A549 (cell line): Measurements from ENCODE around the gene GRIK2. TPM values are rescaled to one million over a fixed set of nuclear protein-coding genes. Genes with fewer than 3 reads are reported as not detected.

Experiments used
- ATAC-seq, 2 experiments: fragments of 200-7000 bp in 1 of 2; fragments of >200 bp in 1 of 2; cut with Nextera tagmentation in 1 of 2; cut with Tn5 transposase in 1 of 2; 3 replicates each; pipeline versions ENCODE4 v1.8.0 to v1.9.1; 2018 to 2020; ENCODE audit warnings: mild to moderate bottlenecking in 1 of 2, moderate library complexity in 1 of 2
- CTCF ChIA-PET: fragments of 300-600 bp; sonication (Branson Sonifier 250); formaldehyde crosslinking; extraction: SDS; loops from one replicate; lab custom pipeline; 2021; ENCODE audit warnings: antibody characterized with exemption, inconsistent platforms; lab: Yijun Ruan, JAX
- POLR2A ChIA-PET: fragments of 350-600 bp; formaldehyde crosslinking; extraction: SDS; loops from one replicate; lab custom pipeline; 2021; ENCODE audit warnings: antibody characterized with exemption, inconsistent platforms; lab: Yijun Ruan, JAX
- DNase-seq, 2 experiments: peaks; one replicate each; pipeline versions ENCODE4 v3.0.0 to v3.0.0-alpha.2; 2011 to 2016; ENCODE audit warnings: low read depth in 1 of 2, low spot score in 1 of 2
- FAIRE-seq: peaks from 2 replicates; lab custom pipeline; 2011; peaks lifted over from hg19 to GRCh38; lab: Jason Lieb, UNC
- H3K27ac ChIP-seq, 2 experiments: fragments of >200 bp; sonication (Bioruptor Twin); formaldehyde crosslinking; 3 replicates each; pipeline ENCODE4 v1.5.1; 2016 to 2017
- H3K4me1 ChIP-seq: fragments of >200 bp; sonication (Bioruptor Twin); formaldehyde crosslinking; 3 replicates; pipeline ENCODE4 v1.6.1; 2016
- H3K4me2 ChIP-seq: fragments of >200 bp; sonication (Bioruptor Twin); formaldehyde crosslinking; 3 replicates; pipeline ENCODE4 v1.6.1; 2016
- H3K4me3 ChIP-seq: fragments of >200 bp; sonication (Bioruptor Twin); formaldehyde crosslinking; 3 replicates; pipeline ENCODE4 v1.5.1; 2016
- H3K9me3 ChIP-seq: fragments of >200 bp; sonication (Bioruptor Twin); formaldehyde crosslinking; 3 replicates; pipeline ENCODE4 v1.6.1; 2016
- BHLHE40 ChIP-seq: IDR thresholded peaks from 2 replicates; pipeline ENCODE4 v1.6.1; 2012; ENCODE audit warnings: low read depth, low read length, inconsistent platforms
- CHD2 ChIP-seq: fragments of 150-350 bp; IDR thresholded peaks from 2 replicates; pipeline ENCODE4 v1.6.1; 2014; ENCODE audit warnings: low read length; ENCODE audit not compliant: partially characterized antibody
- CHD4 ChIP-seq: fragments of 200-600 bp; sonication (generic); IDR thresholded peaks from 2 replicates; pipeline ENCODE4 v1.6.1; 2016; ENCODE audit warnings: antibody characterized with exemption, mild to moderate bottlenecking, borderline replicate concordance
- CTCF ChIP-seq: fragments of >200 bp; sonication (Bioruptor Twin); formaldehyde crosslinking; IDR thresholded peaks from 3 replicates; pipeline ENCODE4 v1.5.1; 2016
- EHF ChIP-seq: fragments of 250-450 bp; sonication (Bioruptor Pico); IDR thresholded peaks from 2 replicates; pipeline ENCODE4 v1.5.0; 2020; ENCODE audit warnings: mild to moderate bottlenecking
- EHMT2 ChIP-seq: fragments of 200-600 bp; sonication (generic); IDR thresholded peaks from 2 replicates; pipeline ENCODE4 v1.6.1; 2016; ENCODE audit warnings: antibody characterized with exemption, low read depth, mild to moderate bottlenecking, moderate library complexity
- ESRRA ChIP-seq: fragments of 150-350 bp; IDR thresholded peaks from 2 replicates; pipeline ENCODE4 v1.6.1; 2014; ENCODE audit warnings: mild to moderate bottlenecking, low read length, borderline replicate concordance
- FOSL2 ChIP-seq, 2 experiments: fragments of 450-650 bp in 1 of 2; fragments of >200 bp in 1 of 2; sonication (Bioruptor Twin) in 1 of 2; formaldehyde crosslinking; IDR thresholded peaks; 2 replicates each; pipeline versions ENCODE4 v1.5.0 to v1.6.1; 2016 to 2020; ENCODE audit warnings: mild to moderate bottlenecking in 1 of 2, moderate library complexity in 1 of 2
- HDAC2 ChIP-seq: fragments of 200-600 bp; sonication (generic); IDR thresholded peaks from 2 replicates; pipeline ENCODE4 v1.6.1; 2016
- HOXA7 ChIP-seq: fragments of 250-450 bp; sonication (Bioruptor Pico); IDR thresholded peaks from 2 replicates; pipeline ENCODE4 v1.5.0; 2020; ENCODE audit warnings: mild to moderate bottlenecking, moderate library complexity
- MYC ChIP-seq: IDR thresholded peaks from 2 replicates; pipeline ENCODE4 v1.6.1; 2012; ENCODE audit warnings: mild to moderate bottlenecking, inconsistent platforms, low read length, improper control_type of control experiment, borderline replicate concordance
- NPAS2 ChIP-seq: fragments of 250-450 bp; sonication (Bioruptor Pico); IDR thresholded peaks from 2 replicates; pipeline ENCODE4 v1.8.0; 2022; ENCODE audit warnings: mild to moderate bottlenecking, moderate library complexity, borderline replicate concordance
- NR3C1 ChIP-seq: fragments of >200 bp; sonication (Bioruptor Twin); formaldehyde crosslinking; IDR thresholded peaks from 3 replicates; pipeline ENCODE4 v1.6.1; 2017
- PBX3 ChIP-seq: IDR thresholded peaks from 2 replicates; pipeline ENCODE4 v1.6.1; 2012
- POLR2A ChIP-seq: IDR thresholded peaks from 2 replicates; pipeline ENCODE4 v1.6.1; 2012; ENCODE audit warnings: mild to moderate bottlenecking, low read length
- POLR2AphosphoS2 ChIP-seq: conservative IDR thresholded peaks from 2 replicates; pipeline ENCODE4 v1.6.1; 2012; ENCODE audit warnings: low read length, improper control_type of control experiment, inconsistent platforms
- RARB ChIP-seq: fragments of 250-450 bp; sonication (Bioruptor Pico); IDR thresholded peaks from 2 replicates; pipeline ENCODE4 v1.8.0; 2021; ENCODE audit warnings: mild to moderate bottlenecking, moderate library complexity
- RFX5 ChIP-seq: fragments of 450-650 bp; IDR thresholded peaks from 2 replicates; pipeline ENCODE4 v1.7.1; 2014; ENCODE audit warnings: antibody characterized with exemption, mild to moderate bottlenecking, moderate library complexity
- SMC3 ChIP-seq: fragments of >200 bp; sonication (Bioruptor Twin); formaldehyde crosslinking; IDR thresholded peaks from 3 replicates; pipeline ENCODE4 v1.6.1; 2018; ENCODE audit warnings: inconsistent platforms
- ZC3H11A ChIP-seq: fragments of 450-650 bp; IDR thresholded peaks from 2 replicates; pipeline ENCODE4 v1.6.1; 2014; ENCODE audit warnings: antibody characterized with exemption, mild to moderate bottlenecking
- WGBS: methylation state at CpG from one replicate; pipeline ENCODE4 v1.1.6; 2017; ENCODE audit errors: missing lambda C conversion rate; 5-methylcytosine and 5-hydroxymethylcytosine counted together
- polyA plus RNA-seq, 4 experiments: library from polyadenylated mRNA; depleted of rRNA in 3 of 4; stranded (reverse); fragments of >200 nt; fragmentation: RNase III in 1 of 4; extraction: RNeasy Plus Mini Kit Qiagen cat#74134 plus additional on column Dnase treatment in 1 of 4; gene quantifications; 2 replicates in 3 of 4; 3 replicates in 1 of 4; pipeline ENCODE4 v1.2.3, GENCODE V29; 2011 to 2017
- TF ChIP-seq, protein P1 (sequence below): IDR thresholded peaks from 2 replicates; pipeline ENCODE4 v1.6.1; 2012
- TF ChIP-seq, protein P2 (sequence below): fragments of >200 bp; sonication (Bioruptor Twin); formaldehyde crosslinking; IDR thresholded peaks from 2 replicates; pipeline ENCODE4 v1.6.1; 2016
- TF ChIP-seq, protein P3 (sequence below): fragments of 250-450 bp; sonication (Bioruptor Pico); IDR thresholded peaks from 2 replicates; pipeline ENCODE4 v1.5.0; 2021; ENCODE audit warnings: mild to moderate bottlenecking, moderate library complexity, borderline replicate concordance

GRIK2 gene
- polyA plus RNA-seq, 2 of the 4 experiments (the other 2 are of a cell fraction) = 0.56 to 0.65 TPM

DNA sequence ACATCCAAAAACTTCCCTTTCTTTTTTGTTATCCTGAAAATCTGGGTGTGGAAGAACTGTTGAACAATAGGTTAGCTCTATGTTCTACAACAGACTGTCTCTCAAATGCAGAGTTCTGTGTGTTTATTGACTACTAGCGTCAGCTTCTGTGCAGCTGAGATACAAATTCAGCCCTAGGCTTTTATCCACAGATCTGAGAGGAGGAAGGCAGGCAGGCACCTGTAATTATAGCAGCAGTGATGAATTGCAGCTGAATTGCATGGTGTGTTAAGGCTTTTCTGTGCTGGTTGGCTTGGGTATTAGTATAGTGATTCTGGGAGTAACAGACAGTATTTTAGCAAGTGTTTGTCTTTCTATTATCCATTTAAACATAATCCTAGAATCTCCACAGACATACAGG is 24.4 kb downstream of the GRIK2 start (continued):
- TF ChIP-seq CHD4 = no peak
- TF ChIP-seq EHF = no peak
- no peak for TF ChIP-seq PBX3
- TF ChIP-seq CHD2 = no peak
- TF ChIP-seq RFX5 = no peak
- TF ChIP-seq SMC3 = no peak
- TF ChIP-seq EHMT2 = no peak
- TF ChIP-seq HDAC2 = no peak
- TF ChIP-seq NR3C1 = no peak
- no peak for TF ChIP-seq POLR2AphosphoS2

- Histone ChIP-seq H3K9me3 (no peaks in the 10 kb centered on the region), H3K27ac (no peak overlapping the region), H3K4me1 (no peaks in the 10 kb centered on the region), H3K4me3 (no peak overlapping the region), H3K4me2 (no peak overlapping the region)
- no peak for TF ChIP-seq BHLHE40
- no peak for TF ChIP-seq FOSL2 (IDR thresholded peaks at IDR 0.05)
- TF ChIP-seq FOSL2 (CRISPR knock-in tag; IDR thresholded peaks at IDR 0.05) = no peak
- TF ChIP-seq ZC3H11A = no peak
- no peak for TF ChIP-seq MYC
- no peak for TF ChIP-seq RARB (CRISPR knock-in tag)
- WGBS = 15% methylated on average over 1 of the region's 1 CpG
- FAIRE-seq = no peak
- CTCF ChIA-PET = no interaction called here
- no peak for ATAC-seq
- no peak for DNase-seq
- POLR2A ChIA-PET = no interaction called here
Observed at GRCh38 chr6:101422251-101422650, 28.7 kb downstream of the GRIK2 start.

DNA sequence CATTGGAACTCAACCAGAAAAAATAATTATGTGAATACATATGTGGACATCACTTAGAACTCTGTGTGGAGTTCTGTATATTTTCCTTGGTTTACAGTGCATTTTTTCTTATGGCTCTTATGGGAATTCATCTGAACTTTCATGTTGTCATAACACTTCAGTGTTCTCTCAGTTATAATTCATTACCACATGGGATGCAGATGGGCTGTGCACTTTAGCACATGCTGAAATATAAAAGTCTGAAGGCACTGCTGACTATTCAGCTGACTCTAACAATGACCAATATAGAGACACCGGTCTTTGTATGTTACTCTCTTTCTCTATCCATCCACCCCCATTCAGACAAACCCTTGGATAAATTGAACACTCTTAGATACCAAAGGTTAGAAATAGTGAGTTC is 29.3 kb downstream of the GRIK2 start:
- H3K4me1 ChIP-seq = no peaks in the 10 kb centered on the region
- no peak for DNase-seq
- TF ChIP-seq, protein P1, sequence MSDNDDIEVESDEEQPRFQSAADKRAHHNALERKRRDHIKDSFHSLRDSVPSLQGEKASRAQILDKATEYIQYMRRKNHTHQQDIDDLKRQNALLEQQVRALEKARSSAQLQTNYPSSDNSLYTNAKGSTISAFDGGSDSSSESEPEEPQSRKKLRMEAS = no peak
- TF ChIP-seq POLR2A = no peak
- TF ChIP-seq, protein P2, sequence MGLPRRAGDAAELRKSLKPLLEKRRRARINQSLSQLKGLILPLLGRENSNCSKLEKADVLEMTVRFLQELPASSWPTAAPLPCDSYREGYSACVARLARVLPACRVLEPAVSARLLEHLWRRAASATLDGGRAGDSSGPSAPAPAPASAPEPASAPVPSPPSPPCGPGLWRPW = no peak
- TF ChIP-seq NPAS2 (CRISPR knock-in tag) = no peak
- TF ChIP-seq RARB (CRISPR knock-in tag) = no peak
- TF ChIP-seq HOXA7 (CRISPR knock-in tag) = no peak
- TF ChIP-seq ESRRA = no peak
- TF ChIP-seq CTCF = no peak
- TF ChIP-seq, protein P3, sequence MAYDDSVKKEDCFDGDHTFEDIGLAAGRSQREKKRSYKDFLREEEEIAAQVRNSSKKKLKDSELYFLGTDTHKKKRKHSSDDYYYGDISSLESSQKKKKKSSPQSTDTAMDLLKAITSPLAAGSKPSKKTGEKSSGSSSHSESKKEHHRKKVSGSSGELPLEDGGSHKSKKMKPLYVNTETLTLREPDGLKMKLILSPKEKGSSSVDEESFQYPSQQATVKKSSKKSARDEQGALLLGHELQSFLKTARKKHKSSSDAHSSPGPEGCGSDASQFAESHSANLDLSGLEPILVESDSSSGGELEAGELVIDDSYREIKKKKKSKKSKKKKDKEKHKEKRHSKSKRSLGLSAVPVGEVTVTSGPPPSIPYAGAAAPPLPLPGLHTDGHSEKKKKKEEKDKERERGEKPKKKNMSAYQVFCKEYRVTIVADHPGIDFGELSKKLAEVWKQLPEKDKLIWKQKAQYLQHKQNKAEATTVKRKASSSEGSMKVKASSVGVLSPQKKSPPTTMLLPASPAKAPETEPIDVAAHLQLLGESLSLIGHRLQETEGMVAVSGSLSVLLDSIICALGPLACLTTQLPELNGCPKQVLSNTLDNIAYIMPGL (CRISPR knock-in tag) = no peak
- no peak for TF ChIP-seq BHLHE40
- no peak for TF ChIP-seq EHMT2
- TF ChIP-seq EHF = no peak
- TF ChIP-seq, all 56 proteins: peak for 0
- no peak overlapping the region for H3K4me3 ChIP-seq
- FAIRE-seq (no peak), ATAC-seq (no peak)
- H3K9me3 ChIP-seq = no peaks in the 10 kb centered on the region
- CTCF ChIA-PET = no interaction called here
- 26% methylated on average over 1 of the region's 1 CpG for WGBS
- POLR2A ChIA-PET = no interaction called here
- no peak overlapping the region for H3K27ac ChIP-seq
- H3K4me2 ChIP-seq = no peak overlapping the region
